ENCODE results near the gene NCF2. TPM values are rescaled to one million over a fixed set of nuclear protein-coding genes. Genes with fewer than 3 reads are reported as not detected.

Gene NCF2
- total RNA-seq, 4 donors from 2014 or later: 20.4 to 85.0 (median 44.4) TPM

DNA sequence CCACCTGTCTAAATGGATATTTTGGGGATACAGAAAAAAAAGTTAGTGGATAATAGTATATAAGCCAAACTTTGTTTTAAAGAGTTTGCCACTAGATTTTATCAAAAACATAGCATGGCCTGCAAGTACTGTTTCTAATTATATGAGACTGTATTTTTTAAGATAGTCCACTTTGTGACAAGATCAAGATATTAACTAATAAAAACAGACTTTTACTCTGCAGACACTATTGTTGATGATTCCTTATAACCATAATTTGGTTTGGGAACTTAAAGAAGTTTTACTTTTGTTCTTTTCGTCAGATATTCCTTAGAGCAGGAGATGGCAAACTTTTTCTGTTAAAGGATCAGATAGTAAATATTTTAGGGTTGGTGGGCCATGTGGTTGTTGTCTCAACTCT is 81.6 kb downstream of the NCF2 start:
- DNase-seq (ENCODE audit: low spot score) (no peak), ATAC-seq (ENCODE audit: low FRiP score) (no peak)
- TF ChIP-seq, protein P1, sequence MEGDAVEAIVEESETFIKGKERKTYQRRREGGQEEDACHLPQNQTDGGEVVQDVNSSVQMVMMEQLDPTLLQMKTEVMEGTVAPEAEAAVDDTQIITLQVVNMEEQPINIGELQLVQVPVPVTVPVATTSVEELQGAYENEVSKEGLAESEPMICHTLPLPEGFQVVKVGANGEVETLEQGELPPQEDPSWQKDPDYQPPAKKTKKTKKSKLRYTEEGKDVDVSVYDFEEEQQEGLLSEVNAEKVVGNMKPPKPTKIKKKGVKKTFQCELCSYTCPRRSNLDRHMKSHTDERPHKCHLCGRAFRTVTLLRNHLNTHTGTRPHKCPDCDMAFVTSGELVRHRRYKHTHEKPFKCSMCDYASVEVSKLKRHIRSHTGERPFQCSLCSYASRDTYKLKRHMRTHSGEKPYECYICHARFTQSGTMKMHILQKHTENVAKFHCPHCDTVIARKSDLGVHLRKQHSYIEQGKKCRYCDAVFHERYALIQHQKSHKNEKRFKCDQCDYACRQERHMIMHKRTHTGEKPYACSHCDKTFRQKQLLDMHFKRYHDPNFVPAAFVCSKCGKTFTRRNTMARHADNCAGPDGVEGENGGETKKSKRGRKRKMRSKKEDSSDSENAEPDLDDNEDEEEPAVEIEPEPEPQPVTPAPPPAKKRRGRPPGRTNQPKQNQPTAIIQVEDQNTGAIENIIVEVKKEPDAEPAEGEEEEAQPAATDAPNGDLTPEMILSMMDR (IDR thresholded peaks at IDR 0.05): no peak

DNA sequence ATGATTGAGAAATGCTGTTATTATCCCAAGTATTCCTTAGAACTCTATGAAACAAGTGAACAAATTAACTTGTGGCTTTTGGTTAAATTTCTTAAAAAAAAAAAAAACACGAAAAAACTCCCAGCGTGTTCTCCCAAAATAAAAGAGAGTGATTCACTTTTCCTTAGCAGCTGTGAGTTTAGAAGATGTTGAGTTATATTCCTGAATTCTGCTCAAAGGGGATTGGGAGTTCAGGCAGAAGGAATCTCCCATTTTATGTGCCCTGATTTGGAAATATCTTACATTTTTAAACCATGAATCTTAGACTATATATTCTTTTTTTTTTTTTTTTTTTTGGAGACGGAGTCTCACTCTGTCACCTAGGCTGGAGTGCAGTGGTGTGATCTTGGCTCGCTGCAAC is 83.7 kb downstream of the NCF2 start:
- ATAC-seq (ENCODE audit: low FRiP score): no peak
- TF ChIP-seq, protein P1 (IDR thresholded peaks at IDR 0.05): no peak
- no peak for DNase-seq (ENCODE audit: low spot score)

Other genes with a start within 250 kb of the NCF2 start
- 10 to 100 TPM in 1 of 4 donors, 1 to 10 TPM in 2, under 1 TPM in 1; 0.84 to 11.3 (median 5.2) TPM for gene NMNAT2, start 172.1 kb downstream of the NCF2 start, total RNA-seq
- 10 to 100 TPM; 30.3 to 59.9 (median 38.4) TPM for gene SMG7, start 118.0 kb downstream of the NCF2 start, total RNA-seq
- gene ARPC5, start 45.3 kb upstream of the NCF2 start, total RNA-seq: 10 to 100 TPM; 68.7 to 99.2 (median 90.2) TPM
- gene APOBEC4, start 62.9 kb upstream of the NCF2 start, total RNA-seq: not detected
- gene RGL1, start 214.7 kb upstream of the NCF2 start, total RNA-seq: 10 to 100 TPM; 66.8 to 88.3 (median 74.6) TPM